Activated T-cell treated with anti-CD3 and anti-CD28 coated beads, Interleukin-2, amount 50 U/mL, for 1 hour (primary cell): ENCODE measurements around the gene BRCA2.

ENCODE experiments used
- DNase-seq: peaks from one replicate; pipeline ENCODE4 v3.0.0-alpha.2; 2020

The BRCA2 gene, protein sequence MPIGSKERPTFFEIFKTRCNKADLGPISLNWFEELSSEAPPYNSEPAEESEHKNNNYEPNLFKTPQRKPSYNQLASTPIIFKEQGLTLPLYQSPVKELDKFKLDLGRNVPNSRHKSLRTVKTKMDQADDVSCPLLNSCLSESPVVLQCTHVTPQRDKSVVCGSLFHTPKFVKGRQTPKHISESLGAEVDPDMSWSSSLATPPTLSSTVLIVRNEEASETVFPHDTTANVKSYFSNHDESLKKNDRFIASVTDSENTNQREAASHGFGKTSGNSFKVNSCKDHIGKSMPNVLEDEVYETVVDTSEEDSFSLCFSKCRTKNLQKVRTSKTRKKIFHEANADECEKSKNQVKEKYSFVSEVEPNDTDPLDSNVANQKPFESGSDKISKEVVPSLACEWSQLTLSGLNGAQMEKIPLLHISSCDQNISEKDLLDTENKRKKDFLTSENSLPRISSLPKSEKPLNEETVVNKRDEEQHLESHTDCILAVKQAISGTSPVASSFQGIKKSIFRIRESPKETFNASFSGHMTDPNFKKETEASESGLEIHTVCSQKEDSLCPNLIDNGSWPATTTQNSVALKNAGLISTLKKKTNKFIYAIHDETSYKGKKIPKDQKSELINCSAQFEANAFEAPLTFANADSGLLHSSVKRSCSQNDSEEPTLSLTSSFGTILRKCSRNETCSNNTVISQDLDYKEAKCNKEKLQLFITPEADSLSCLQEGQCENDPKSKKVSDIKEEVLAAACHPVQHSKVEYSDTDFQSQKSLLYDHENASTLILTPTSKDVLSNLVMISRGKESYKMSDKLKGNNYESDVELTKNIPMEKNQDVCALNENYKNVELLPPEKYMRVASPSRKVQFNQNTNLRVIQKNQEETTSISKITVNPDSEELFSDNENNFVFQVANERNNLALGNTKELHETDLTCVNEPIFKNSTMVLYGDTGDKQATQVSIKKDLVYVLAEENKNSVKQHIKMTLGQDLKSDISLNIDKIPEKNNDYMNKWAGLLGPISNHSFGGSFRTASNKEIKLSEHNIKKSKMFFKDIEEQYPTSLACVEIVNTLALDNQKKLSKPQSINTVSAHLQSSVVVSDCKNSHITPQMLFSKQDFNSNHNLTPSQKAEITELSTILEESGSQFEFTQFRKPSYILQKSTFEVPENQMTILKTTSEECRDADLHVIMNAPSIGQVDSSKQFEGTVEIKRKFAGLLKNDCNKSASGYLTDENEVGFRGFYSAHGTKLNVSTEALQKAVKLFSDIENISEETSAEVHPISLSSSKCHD (N-terminal part only)

DNA sequence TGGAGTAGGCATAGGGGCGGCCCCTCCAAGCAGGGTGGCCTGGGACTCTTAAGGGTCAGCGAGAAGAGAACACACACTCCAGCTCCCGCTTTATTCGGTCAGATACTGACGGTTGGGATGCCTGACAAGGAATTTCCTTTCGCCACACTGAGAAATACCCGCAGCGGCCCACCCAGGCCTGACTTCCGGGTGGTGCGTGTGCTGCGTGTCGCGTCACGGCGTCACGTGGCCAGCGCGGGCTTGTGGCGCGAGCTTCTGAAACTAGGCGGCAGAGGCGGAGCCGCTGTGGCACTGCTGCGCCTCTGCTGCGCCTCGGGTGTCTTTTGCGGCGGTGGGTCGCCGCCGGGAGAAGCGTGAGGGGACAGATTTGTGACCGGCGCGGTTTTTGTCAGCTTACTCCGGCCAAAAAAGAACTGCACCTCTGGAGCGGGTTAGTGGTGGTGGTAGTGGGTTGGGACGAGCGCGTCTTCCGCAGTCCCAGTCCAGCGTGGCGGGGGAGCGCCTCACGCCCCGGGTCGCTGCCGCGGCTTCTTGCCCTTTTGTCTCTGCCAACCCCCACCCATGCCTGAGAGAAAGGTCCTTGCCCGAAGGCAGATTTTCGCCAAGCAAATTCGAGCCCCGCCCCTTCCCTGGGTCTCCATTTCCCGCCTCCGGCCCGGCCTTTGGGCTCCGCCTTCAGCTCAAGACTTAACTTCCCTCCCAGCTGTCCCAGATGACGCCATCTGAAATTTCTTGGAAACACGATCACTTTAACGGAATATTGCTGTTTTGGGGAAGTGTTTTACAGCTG lies at the start of gene BRCA2, which contains the start of gene ZAR1L:
Gene BRCA2 (plus strand): TSS at position 271 of the 790 bp plus-strand sequence. CDS start 953 bp downstream, outside the sequence.
Gene ZAR1L (minus strand): TSS at position 126 of the 790 bp plus-strand sequence. CDS start 3,438 bp downstream, outside the sequence.
- DNase-seq = peak; percentile 85

DNA sequence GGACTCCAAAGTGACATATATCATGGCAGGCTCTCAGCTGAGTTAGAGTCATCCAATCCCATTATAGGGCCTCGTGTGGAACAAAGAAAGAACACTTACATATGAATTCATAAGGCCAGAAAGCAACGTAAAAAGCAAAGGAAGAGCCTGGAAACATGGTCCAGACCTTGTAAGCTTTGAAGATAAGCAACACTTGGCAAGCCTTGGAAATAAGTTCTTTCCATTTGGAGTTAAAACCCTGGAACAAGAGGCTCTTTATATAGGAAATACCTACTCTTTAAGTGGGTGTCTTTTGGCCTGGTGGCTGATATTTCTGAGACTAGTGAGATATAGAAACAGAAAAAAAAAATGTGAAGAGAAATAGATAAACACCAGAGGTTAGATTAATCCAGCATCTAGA lies 49.6 kb upstream of the BRCA2 start:
- DNase-seq = no peak

DNA sequence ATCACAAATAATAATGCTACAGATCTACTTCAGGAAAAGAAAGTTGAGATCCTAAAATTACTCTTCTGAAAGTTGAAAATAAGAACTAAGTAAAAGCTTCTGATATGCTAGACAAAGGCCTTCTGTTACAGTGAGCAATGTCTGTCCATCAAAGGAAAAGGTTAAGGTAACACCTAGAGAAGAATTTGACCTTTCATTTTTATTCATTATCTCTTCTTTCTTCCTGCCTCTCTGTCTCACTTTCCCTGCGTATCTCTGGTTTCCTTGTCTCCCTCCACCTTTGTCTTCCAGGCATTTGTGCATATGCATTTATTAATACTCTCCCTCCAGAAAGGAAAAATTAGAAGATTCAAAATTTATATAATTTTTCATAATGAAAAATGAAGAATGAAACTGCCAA lies 49.2 kb upstream of the BRCA2 start:
- no peak for DNase-seq

DNA sequence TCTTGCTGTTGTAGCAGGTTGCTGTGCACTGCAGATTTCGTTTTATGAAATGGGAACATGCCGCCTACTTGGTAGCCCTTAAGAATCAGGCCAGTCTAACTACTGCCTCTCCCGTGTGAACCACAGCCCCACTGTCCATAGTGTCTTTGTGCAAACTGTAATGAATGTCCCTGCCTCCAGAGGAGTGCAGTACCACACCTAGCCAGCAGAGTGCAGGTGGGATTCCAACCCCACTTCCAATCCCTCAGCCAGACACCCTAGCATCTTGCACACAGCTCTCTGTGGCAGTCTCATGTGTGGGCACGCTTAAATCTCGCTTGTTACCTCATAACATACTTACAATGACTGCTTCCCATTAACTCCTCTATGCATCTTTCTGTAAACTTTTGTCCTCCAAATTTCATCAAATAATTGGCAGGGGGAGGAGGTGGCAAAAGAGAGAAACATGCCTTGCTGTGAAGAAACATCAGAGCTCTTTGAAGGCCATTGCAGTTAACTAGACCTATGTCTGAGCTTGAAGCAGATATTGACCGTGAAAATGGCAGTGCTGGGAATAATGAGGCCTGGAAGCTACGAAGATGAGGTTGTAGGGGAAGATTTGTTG lies 47.4 kb upstream of the BRCA2 start:
- DNase-seq = peak; percentile 61

DNA sequence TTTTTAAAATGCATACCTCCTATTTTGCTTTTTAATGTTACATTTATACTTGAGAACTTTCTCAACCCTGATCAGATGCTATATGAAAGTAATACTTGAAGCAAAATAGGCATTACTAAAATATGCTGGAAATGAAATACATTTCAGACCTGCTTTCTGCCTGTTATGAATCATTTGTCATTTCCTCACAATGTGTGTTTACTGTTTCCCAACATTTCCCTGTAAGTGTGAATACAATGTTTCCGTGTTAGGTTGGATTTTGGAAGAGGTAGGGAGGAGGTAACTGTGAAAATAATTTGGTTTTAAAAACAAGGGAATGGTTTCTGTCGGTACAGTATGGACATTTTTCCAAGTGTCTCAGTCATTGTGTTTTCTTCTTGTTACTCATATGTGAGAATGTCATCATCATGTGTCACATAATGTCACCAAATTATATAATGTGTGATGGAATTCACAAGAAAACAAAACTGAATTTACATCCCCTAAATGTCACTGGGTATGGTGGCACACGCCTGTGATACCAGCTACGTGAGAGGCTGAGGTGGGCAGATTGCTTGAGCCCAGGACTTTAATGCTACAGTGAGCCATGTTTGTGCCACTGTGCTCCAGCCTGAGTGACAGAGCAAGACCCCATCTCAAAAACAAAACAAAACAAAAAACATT lies 43.2 kb upstream of the BRCA2 start:
- no peak for DNase-seq

DNA sequence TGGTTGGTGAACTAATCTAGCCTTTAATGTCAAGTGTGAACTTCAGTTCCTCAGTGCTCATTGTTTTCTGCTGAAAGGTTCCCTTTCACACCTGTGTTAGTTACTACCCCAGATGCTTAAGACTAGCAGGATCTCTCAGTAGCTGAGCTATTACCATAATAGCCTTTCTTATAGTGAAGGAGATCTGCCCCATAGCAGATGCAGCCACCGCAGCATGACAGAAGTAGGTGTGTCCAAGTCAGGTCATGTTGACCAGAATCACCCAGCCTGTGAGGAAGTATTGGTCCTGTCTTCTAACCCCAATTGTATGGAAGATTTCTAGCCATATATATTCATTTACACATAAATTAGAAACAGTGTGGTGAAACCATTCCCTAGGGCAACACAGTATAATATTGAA lies 37.5 kb upstream of the BRCA2 start:
- no peak for DNase-seq

DNA sequence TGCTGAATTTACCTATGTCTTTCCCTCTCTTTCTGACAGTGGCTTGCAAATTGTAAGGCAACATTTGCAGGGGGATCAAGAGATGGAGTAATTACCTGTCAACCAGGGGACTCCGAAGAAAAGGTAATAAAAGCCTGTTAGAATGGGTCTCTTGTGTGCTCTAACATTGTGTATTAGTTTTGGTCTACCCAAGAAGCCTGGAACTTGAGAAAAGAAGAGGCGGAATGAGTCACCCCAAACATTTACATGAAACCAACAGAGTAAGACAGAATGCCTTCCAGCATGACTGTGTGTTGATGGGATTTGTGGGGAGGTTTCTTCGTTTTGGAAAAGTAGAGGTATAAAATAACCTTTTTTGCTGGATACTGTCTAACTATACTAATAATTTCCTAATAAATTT lies 36.9 kb upstream of the BRCA2 start:
- no peak for DNase-seq

DNA sequence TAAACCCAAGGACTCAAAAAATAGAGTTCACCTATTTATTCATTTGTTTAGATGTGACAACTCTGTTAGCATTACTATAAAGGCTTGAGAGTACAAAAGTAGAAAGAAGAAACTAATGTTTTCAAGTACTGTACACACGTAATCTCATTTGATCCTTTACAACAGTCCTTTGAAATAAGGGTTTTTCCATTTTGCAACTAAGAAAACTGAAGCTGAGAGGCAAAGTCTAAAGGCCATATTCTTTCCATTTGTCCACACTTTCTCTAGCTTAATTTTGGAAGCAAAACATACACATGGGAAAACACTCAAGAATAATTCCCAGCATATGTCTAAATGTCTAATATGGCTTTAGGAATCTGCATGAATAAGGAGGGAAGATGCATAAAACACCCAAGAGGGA lies 34.2 kb upstream of the BRCA2 start:
- no peak for DNase-seq

DNA sequence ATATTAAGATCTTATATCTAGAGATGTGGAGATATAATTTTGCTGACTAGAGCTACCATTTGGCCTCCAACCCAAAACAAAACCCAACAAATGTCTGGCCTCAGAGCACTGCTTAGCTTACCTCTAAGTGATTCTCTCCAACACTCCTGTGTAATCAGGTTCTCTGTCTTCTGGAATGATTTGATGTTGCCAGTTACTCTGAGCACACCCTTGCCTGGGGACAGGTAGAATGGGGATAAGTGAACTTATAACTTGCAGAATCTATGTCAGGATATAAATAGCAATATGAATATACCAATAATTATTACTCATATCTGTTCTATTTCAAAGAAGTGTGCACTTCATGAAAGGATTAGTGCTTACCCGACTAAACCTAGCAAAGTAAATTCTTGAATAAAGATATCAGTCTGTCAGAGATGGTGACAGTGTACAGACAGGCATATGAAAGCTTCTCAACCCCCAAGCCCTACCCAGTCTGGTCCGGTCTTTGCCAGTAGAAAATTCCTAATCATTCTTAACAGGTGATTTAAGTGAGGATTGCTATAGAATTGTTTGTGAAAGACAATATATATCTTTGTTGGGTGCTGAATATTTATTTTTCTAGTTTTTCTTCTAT lies 33.1 kb upstream of the BRCA2 start:
- DNase-seq = no peak

DNA sequence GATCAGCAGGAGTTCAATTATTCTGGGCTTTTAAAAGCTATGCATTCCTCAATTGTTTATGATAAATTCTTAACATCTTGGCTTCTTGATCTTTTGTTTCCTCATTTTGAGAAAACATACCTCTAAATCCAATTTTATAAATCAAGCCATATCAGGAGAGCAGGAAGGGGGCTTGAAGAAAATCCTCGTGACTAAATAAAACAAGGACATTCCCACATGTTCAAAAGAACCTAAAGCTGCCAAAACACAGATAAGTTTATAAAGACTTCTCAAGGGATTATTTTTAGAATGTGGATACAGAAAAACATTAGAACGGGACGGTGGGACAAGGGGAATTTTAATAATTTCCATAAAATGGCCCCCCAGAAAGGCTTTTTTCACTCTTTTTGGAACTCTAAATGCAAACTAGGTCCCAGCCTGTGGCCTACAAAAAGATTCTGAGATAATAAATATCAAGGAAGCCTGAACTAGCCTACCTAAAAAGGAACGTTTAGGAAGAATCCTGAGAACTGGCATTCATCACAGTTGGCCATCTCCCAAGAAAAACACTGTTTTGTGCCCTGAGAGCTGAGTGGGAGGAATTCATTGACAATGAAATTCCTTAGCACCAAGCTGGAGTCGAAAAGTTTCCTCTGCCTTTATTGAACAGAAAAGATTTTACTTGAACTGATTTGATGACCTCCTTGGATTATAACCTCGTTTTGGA lies 30.2 kb upstream of the BRCA2 start:
- no peak for DNase-seq

DNA sequence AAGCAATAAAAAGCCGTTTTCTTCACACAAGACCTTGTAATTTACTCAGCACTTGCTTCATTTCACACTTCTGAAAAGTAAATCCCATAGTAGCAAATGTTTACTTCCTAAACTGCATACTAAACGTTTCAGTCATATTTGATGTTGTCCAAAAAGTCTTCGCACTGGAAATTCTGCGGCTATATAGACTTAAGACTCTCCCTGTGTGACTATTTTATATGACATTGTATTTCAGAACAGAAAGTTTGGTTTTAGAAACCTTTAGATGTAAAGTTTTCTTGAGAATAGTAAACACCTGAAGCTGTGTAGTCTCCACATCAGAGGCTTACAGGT lies 29.7 kb upstream of the BRCA2 start:
- DNase-seq = no peak

DNA sequence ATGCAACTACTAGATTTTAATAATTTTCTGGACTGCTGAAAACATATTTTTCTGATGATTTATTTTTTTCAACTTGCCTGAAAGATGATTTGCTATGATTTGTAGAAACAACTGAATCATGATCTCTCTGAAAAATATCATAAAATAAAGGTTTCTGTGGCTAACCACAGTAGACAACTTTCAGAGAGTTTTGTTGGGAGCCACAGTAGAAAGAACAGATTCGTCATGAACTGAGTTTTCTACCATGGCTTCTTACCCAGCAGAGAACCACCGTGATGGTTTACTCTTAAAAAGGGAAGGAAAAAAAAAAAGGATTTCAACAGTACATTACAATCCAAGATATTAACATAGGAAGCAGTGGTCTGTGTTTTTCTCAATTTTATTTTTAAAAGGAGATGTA lies 18.1 kb upstream of the BRCA2 start:
- DNase-seq = no peak

DNA sequence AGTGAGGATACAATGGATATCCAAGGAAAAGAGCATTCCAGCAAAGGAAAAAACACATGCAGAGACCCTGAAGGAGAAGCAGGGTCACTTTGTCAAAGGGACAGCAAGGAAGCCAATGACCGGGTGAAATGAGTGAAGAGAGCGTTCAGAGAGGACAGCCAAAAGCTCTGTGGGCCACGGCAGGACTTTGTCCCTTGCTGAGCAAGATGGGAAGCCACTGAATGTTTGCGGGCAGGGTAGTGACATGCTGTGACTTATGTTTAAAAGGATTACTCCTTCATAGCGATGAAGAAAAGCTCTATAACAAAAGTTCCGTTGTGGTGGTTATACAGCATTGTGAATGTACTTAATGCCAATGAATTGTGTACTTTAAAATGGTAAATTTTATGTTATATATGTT lies 16.6 kb upstream of the BRCA2 start:
- no peak for DNase-seq

DNA sequence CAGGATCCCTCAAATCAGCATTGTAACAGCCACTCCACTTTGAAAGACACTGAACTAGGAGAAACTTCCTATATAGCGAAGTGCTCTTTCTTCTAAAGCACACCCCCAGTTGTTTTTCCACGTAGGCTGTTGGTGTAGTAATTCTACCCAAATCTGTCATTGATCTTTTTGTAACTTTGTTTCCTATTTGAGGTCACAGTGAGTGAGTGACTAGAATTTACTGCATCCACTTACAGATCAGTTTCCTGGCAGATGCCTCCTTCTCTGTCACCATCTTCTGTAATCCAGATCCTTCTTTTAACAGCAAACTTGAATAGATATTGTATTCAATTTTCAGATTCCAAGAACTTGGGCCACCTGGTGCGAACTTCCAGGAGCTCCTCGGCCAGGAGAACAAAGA lies 15.4 kb upstream of the BRCA2 start:
- DNase-seq = no peak

DNA sequence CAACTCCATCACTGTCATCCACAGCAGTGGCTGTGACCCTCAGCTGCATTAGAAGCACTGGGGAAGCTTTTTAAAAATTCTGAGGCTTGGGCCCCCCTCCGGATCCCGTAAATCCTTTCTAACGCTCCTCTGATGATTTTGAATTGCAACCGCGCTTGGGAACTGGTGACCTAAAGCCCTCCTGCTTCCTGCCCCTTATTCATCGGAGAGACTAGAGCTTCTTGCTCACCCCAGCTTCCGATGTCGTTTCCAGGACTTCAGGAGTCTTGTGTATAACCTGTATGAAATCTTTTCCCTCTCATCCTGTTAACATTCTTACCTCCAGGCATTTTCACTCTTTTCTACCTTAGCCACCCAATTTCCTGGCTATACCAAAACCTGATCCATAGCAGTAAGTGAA lies 14.9 kb upstream of the BRCA2 start:
- no peak for DNase-seq

DNA sequence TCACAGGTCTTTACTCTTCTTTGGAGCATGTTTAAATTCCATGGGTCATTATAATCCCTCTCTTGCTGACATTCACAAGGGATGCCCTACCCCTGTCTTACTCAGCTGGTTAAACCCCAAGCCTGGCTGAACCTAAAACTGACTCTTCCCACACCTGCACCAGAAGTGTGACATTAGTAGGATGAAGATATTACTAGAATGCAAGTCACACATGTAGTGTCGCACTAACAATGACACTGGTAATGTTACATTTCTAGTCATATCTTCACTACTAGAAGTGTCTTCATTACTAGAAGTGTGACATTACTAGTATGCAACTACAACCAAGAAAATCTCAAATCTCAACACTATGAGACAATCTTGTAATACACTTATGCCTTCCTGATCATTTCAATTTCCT lies 14.4 kb upstream of the BRCA2 start:
- DNase-seq = no peak

DNA sequence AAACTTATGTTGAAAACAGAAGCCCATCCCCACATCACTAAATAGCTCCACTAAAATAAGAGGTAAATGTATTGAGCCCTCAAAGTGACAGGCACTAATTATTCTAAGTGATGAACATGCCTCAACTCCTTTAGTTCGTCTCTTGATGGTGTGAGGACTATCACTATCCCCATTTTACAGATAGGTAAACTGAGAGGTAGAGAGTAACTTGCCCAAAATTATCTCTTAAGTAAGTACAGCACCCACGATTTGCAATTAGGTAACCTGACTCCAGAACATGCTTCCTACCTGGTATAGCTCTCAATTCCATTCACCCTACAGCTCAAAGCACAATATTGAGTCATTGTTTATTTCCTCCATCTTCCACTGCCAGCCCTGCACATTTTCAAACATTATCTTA lies 12.8 kb upstream of the BRCA2 start:
- DNase-seq = no peak

DNA sequence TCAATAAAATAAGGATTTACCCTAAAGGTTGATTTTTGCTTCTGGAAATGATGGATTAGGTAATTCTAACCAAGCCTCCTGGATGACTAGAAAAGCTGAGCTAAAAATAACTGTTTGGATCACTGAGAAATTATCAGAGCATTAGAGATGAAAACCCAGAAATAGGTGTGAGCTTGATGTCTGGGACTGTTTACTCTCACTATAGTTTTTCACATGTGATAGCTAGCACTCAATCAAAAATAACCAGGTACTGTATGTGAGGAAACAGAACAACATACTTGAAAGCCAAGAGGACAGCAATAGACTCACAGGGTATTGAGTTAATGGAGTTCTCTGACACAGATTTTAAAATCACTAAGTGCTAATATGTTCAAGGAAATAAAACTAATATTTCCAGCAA lies 9.7 kb upstream of the BRCA2 start:
- no peak for DNase-seq

DNA sequence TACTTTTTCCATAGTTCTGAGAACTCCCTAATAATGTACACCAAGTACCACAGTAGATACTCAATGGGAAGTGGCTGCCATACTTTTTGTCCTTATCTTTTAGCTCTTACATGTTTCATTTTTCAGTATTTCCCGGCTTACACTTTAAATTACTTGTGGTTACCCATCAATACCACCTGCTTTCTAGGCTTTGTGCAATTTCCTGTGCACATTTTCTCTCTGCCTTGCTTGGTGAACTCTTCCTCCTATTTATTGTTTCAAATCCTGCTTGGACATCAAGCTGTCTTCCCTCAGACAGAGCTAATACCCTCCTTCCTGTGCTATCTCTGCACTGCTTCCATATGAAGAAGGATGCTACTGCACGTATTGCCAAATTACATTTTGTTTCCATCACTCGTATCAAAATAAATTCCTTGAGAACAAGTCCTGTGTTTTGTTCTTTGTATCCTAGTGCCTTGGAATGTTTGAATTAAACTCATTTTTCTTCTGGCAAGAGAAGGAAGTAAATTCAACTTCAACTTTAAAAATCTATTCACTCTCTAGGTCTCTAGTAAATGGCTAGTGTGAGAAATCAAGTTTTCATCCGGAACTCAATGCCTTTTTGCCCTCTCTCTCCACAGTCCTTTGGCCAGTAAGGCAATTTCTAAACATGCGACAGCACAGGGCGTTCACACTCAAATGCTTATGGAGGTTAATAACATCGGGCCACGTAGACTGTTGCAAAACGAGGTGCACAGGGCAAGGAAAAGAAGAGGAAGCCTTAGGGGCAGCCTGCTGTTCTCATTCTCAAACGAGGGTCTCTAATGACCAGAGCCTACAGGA lies 5.8 kb upstream of the BRCA2 start:
- DNase-seq = no peak
